ENCODE results near the gene SPAG9.
A peak's percentile ranks its signal among the peaks of the same experiment; 100 is the strongest.

The SPAG9 gene

DNA sequence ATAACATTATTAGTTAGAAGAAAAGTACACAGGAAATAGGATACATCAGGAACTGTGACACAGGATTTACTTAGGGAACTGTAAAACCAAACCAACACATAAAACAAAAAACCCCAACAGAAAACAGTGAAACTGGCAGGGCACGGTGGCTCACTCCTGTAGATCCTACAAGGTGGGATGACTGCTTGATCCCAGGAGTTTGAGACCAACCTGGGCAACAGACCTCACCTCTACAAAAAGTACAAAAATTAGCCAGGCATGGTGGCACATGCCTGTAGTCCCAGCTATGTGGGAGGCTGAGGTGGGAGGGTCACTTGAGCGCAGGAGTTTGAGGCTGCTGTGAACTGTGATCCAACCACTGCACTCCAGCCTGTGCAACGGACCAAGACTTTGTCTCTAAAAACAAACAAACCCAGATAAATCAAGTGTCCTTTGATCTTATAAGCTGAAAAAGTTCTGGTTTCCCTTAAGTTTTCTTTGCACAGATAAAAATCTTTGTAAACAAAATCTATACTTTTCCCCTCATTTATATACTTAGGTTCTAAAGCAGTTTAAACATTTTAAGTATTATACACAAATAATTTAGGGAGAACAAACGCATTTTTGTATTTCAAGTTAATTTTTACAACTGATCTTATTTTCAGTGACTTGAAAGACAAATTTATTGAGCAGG, 143.0 kb downstream of the SPAG9 start:
- no peak for DNase-seq

DNA sequence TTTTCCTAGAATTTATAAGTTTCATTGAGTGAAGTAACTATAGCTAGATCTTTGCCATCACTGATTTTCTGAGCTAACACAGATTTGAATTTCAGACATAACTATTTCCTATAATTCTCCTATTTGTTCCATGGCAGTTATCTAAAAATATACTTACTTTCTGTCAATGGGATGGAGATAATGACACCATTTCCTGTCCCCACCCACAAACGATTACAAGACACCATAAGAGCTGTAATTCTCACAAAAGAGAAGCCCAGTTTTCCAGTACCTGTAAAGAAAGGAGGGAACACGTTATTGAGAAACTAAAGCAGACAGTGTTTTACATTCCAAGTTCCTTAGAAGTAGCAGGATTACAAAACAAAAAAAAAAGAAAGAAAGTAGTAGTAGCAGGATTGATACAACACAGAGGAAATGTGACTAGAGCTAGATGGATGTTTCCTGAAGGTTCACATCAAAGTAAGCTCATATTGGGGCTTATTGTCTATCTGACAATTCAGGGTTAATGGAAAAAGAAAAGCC, 143.7 kb downstream of the SPAG9 start:
- DNase-seq, result no peak

DNA sequence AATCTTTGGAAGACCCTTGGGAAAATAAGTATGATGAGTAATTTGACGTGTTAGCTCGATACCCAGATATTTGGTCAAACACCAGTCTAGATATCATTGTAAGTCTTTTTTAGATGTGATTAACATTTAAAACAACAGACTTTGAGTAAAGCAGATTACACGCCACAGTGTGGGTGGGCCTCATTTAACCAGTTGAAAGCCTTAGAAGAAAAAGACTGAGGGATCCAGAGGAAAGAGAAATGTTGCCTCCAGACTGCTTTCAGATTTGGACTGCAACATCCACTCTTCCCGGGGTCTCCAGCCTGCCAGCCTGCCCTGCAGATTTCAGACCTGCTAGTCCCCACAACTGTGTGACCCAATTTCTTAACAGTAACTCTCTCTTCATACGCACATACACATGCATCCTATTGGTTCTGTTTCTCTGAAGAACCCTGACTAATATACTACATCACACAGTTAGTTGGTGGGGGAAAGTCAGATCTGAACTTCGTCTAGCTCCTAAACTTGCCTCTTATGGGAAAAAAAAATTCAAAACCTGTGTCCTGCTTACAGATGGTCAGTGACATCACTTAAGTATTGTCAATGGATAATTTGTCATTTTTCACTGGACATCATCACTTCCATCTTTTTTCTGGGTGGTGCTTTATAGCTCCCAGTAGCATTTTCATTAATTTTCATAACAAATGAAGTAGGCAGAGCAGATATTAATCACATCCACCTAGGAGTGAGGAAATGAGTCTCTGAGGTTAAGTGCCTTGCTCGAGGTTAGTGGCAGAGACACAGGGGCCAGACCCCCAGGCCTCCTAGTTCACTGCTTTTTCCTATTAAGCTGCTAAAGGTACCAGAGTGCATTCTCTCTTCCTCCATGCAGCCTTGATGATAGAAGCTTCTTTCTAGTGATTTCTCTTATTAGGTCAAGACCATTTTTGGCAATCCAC, 146.8 kb downstream of the SPAG9 start:
- DNase-seq, result no peak

DNA sequence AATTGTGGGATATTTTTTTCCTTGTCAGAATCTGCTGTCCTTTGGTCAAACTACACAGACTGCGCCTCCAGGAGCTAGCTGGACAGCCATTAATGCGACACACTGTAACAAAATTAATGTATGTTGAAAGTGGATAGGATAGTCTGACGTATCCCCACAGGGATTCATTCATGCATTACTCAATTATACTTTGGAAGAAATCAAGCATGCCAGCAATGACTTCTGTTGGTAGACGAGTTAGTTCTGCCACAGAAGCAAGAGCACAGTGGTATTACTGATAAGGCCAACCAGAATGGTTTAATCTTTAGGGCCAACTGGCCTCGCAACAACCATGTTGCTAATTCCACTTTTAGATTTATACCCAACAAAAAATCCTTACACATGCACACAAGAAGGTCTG, 148.1 kb downstream of the SPAG9 start:
- DNase-seq, result no peak

DNA sequence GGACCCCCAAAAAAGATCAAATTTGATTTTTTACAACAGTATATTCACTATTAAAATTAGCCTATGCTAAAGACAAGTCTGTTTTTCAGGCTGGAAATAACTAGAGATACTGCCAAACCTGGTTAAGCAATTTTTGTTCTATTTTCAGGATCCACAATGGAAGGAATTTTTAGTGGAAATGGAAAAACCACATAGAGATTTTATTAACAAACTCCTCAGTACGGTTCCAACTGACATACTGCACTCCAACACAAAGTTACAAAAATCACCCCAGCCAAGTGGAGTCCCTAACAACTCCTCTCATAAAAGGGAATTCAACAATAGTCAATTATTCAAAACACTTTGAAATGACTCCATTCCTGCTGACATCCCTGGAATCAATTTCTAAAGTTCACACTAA, 152.9 kb downstream of the SPAG9 start:
- DNase-seq, result no peak

DNA sequence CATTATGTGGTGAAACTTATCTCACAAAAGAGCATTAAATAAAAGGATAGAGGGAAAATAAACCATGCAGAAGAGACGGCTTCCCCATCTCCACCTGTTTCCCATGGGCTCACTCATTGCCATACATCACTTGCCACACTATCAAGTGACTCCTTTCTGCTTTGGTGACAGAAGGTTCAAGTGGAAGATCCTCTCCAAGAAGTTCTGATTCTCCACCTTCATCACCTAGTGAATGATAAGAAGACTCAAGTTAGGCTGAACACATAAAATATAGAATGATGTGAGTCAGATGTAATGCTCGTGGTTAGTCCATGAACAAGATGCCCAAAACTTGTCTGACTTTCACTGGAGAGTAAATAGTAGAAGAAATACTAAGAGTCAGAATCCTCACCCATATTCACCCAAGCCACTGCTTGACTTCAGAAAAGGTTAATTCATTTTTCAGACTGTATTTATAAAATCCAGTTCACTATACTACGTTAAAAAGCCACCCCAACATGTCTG, 154.5 kb downstream of the SPAG9 start:
- DNase-seq, result no peak

DNA sequence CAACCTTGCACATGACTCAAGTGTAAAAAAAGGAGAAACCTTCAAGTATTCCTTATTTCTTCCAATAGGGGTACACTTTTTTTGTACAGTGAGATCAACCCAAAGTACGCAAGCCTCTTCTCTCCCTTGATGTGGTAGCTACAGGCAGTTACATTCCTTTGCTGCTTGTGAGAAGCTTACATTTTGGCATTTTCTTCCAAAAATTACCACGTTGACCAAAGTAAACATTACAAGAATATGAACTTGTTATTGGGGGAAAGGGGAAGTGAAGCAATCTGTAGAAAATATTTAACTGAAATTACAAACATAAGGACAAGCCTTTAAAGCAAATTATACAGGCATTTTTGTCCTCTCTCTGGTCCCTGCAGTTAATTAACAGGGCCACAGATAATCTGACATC, 157.5 kb downstream of the SPAG9 start:
- DNase-seq, result no peak

DNA sequence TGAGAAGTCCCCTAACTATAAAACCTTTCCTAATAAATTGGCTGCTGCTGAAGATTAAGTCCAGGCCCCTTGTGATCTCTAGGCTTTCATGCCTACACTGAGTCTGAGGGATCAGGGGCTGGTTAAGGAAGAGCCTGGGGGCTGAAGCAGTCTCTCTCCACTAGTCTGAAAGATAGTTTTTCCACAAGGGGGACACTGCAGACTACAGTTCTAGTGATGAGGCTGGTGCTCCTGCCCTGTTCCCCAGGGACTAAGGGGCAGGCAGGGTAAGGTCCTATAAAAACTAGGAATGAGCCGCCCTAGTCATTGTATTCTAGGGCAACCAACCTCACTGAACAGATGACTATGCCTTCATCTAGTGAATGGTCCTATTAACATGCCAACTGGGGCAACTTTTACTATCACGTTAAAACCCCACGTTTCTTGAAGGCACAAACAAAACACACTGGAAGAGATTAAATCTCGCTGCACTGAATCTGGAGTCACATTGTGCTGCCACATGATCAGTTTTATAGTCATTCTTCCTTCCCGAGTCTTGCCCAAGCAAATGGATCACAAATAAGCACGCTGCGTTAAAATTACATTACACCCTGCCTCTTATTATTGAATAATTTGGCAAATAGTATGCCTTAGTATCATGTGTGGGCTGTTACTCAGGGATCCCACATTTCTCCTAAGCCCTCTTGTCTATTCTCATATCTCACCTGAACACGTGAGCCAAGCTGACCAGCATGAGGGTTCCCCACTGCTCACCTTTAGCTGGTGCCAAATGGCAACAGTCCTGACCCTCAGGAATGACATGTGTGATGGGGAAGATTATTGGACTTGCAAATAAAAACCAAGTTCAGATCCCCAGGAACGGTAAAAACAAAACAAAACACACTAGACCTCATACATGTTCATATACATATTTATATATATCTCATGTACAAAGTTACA, 159.1 kb downstream of the SPAG9 start:
- DNase-seq, result no peak

DNA sequence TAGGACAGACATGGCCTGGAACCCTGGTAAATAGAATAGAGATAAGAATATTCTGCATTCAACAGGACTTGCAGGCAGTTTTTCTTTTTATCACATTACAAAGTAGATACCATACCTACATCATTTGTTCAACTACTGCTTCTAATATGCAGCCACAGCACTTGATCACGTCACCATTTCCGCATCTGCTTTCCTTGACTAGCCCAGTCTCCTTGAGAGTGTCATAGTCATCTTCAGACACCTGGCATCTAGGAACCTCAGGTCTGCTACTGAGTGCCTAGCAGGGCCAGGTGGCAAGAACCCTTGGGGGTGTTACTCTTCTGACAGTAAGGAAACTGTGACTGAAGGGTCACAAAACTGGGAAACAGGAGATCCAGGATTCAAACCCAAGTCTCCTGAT, 161.3 kb downstream of the SPAG9 start:
- no peak for DNase-seq

DNA sequence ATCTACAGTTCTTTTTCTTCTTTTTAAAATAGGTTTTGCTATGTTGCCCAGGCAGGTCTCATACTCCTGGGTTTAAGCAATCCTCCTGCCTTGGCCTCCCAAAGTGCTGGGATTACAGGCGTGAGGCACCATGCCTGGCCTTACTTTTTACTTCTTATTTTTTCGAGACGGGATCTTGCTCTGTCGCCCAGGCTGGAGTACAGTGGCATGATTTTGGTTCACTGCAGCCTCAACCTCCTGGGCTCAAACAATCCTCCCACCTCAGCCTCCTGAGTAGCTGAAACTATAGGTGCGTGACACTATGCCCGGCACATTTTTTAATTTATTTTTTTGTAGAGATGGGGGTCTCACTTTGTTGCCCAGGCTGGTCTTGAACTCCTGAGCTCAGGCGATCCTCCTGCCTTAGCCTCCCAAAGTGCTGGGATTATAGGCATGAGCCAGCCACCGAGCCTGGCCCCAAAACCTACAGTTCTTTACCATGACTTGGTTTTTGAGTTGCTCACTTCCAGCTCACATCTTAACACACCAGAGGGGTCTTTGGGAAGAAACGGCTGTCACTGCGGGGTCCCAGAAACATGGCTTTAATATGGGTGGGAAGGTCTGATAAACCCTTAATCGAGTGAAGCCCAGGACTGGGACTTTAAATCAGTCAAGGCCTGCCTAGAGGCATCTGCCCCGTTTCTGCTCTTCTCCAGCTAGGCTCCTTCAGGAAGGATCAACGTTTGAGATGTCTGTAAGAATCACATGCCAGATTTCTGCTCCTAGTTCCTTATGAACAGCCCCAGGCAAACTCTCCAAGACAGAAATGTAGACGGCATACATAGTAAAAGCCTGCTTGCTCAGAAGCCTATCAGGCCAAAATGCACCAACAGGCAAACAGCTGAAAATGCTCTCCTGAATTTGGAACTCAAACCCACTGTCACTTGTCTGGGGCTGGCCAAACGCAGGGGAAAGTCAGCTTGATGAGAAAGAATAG, 162.8 kb downstream of the SPAG9 start:
- no peak for DNase-seq

DNA sequence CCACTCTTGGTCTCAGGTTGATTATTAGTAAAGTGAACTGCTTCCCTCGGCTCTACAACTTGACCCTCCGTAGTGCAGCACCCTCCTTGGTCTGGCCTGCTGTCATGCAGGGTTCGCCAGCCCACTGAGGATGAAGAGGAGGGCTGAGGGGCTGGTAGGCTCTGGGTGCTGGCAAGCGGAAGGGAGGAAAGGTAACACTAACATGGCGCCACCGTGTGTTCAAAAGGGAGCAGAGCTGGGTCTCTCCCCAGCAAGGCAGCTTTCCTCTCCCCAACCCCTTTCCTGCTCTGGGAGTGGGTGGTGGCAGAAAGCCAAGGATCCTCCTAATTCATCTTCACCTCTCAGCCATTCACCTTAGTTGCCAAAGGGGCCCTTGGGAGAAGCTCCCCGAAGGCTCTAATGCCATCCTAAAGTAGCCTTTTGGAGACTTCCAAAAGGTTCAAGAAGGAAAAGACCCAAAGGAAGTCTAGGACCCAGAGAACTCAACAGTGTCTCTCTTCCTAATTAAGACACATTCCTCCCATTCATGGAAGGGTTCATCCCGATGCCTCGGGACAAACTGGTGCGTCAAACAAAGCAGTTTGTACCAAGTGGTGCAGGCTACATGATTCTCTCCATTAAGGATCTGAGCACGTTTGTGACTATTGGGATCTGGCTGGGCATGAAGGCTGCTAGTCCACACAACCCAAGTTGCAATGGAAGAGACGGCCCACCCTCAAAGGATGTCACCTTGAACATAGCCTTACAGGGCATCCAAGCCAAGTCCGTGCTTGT, 163.7 kb downstream of the SPAG9 start:
- peak in 1 of 2 experiments; percentile 10 for DNase-seq

DNA sequence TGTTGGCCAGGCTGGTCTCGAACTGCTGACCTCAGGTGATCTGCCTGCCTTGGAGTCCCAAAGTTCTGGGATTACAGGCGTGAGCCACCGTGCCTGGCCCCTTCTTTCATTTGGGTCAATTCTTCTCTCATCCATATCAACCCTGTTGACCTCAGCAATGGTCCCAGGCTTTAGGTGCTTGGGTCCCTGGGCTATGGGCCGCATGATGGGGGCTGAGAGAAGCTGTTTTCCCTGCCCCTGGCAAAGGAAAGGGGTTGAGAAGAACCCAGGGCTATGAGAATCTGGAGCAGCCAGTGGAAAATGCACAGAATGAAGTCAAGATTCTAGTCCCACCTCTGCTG, 164.3 kb downstream of the SPAG9 start:
- no peak for DNase-seq

DNA sequence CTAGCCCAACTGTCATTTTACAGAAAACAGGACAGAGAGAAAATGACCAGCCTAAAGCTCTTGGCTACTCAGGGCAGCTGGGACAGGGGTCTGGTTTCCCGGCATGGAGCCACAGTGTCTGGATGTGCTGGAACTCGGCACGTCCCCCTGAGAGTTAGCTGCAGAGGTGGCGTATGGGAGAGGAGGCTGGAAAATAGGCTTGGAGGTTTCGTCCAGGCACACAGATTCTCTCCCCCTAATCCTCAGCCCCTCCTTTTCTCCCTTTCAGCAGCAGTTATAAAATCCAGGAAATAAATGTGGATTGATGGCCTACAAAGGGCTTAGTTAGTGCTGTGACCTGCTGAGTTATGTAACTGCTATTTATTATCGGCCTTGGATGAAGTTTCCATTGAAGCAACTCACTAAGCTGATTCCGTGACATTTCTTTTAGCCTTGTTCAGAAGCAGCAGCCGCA, 165.0 kb downstream of the SPAG9 start:
- no peak for DNase-seq

DNA sequence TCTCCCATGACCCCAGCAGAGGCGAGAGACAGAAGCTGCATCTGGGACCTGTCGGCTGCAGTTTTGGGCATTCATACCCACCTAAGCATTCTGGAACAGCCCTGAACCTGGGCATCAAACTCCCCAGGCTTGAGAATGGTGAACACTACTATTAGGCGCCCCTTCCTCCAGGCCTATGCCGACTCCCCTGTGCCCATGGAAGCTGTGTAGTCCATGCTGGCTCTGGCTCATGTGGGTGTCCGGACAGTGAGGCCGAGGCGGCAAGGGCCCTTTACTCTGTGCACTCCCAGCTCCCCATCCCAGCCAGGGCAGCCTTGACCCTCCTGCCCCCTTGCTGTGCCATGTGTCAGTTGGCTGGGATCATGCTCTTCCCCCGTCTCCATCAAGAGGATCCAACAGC, 165.5 kb downstream of the SPAG9 start:
- DNase-seq, result no peak

DNA sequence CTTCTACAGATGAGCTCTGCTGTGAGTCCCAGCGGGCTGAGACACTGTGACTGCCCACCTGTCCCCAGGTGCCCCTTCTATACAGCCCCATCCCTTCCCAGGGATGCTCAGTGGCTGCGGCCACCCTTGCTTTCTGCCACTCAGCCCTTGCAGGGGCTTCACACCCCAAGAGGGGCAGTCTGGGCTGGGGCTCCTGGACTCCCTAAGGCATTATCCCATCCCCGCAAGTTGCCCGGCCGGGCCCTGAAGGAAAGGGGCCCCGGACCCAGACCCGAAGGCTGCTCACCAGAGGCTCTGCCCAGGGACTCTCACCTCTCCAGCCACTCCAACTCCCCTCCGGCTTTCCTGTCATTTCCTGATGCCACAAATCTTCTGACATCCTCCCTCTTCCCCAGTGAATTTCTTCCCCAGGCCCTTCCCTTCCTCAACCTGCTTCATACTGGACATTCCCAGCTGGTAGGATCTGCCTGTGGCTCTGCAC, 166.0 kb downstream of the SPAG9 start:
- no peak for DNase-seq

DNA sequence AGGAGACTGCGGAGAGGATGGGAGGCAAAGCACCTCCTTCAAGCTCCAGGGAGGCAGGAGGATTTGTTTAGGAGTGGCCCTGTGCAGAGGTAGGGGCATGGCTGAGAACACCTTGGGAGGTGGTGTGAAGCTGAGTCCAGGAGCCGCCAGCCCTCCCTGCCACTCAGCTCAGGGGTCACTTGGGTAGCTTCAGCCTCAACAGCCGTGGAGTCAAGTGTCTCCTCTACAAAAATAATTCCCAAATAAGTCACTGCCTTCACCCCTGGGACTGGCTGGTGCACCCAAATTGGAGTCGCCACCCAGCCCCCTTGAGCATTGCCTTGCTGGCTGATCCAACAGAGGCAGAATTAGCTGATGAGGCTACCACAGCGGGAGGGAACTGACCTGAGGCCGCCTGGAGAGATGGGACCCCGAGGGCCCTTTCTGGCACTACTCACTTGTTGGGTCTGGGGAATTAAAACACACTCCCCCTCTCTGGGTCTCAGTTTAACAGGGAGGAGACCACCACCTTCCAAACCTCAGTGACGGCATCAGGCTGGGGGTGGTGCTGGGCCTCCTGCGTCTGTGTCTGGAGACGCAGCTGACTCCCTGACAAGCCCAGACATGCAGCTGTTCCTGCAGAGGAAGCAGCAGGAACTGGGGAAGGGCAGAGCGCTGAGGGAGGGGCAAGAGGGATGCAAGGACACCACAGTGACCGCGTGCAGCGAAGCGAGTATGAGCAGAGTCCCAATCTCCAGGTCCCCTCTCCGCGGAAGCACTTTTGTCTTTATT, 166.7 kb downstream of the SPAG9 start:
- DNase-seq, result no peak

DNA sequence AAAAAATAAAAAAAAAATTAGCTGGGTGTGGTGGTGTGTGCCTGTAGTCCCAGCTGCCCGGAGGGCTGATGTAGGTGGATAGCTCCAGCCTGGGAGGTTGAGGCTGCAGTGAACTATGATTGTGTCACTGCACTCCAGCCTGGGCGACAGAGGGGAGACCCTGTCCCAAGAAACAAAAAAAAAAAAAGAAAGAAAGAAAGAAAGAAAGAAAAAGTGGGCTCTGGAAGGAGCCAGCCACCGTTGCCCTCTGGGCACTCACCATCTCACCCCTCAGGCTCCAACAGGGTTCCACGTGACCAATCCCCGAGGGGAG, 167.2 kb downstream of the SPAG9 start:
- DNase-seq, result no peak

DNA sequence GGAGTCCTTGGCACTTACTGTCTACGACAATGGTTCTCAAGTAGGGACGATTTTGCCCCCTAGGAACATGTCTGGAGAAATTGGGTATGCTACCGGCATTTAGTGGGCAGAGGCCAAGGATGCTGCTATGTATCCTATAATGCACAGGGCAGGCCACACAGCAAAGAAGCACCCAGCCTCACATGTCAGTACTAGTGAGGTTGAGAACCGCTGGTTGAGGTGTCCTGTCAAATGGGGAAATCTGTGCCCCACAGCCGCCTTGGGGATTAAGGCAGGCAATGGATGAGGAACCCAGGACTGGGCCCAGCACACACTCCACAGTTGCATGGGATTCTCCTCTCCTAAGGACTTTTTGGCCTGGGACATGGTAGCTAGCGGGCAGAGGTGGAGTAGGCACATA, 167.8 kb downstream of the SPAG9 start:
- no peak for DNase-seq

DNA sequence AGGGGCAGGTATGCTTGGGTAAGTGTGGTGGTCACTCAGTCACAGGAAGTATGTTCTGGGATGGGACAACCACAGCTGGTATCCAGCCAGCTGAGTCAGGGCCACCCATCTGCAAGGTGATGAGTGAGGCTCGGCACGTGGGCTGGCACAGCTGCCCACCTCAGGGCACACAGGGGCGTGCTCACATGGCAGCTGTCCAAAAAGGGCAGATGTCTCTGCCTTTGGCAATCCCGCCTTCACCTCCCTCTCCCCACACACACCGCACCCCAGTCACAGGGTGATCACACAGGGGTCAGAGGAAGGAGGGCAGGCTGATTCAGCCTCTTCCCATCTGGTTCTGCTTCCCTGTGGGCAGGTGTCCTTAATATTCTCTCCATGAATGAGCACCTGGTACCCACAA, 168.7 kb downstream of the SPAG9 start:
- DNase-seq, result no peak

All from NCI-H1930 (cell line).